Smooth muscle cell of the umbilical artery (primary cell): Measurements from ENCODE around the gene ZPBP2. TPM values are rescaled to one million over a fixed set of nuclear protein-coding genes. Genes with fewer than 3 reads are reported as not detected.

ENCODE experiments used
- total RNA-seq: library from RNA; depleted of rRNA; stranded (reverse); fragments of >200 nt; gene quantifications from 2 replicates; pipeline ENCODE4 v1.2.3, GENCODE V29; 2014

The ZPBP2 gene, protein sequence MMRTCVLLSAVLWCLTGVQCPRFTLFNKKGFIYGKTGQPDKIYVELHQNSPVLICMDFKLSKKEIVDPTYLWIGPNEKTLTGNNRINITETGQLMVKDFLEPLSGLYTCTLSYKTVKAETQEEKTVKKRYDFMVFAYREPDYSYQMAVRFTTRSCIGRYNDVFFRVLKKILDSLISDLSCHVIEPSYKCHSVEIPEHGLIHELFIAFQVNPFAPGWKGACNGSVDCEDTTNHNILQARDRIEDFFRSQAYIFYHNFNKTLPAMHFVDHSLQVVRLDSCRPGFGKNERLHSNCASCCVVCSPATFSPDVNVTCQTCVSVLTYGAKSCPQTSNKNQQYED
- not detected in 2 replicates for total RNA-seq

DNA sequence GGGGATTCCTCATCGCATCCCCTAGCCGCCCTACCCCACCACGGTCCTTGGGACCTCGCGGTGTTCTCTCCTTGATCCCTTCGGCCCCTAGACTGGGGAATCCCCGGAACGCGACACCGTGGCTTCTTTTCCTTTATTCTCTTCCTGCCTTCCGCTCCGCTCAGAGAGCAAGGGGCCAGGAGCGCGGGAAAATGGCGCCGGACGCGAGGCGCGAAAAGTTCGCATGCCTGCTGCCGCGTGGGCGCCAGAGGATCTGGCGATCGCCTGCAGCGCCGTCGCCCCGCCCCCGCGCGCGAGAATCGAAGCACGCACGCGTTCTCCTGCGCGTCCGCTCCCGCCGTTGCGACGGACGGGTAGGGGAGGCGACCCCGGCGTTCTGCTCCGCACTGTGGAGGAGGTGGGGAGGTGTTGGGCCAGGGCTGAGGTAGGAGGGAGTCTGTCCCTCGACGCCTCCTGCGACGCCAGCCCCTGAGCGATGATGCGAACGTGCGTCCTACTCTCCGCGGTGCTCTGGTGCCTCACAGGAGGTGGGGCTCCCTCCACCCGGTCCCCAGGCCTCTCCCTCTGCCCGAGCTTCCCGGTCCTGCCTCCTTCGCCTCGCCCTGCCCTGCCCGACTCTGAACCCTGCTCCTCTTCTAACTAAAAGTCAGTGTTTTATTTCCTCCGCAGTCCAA lies at the start of gene ZPBP2:
ZPBP2 (plus strand) TSS at position 323 of the 674 bp plus-strand sequence; CDS start at position 476, 153 bp downstream.

DNA sequence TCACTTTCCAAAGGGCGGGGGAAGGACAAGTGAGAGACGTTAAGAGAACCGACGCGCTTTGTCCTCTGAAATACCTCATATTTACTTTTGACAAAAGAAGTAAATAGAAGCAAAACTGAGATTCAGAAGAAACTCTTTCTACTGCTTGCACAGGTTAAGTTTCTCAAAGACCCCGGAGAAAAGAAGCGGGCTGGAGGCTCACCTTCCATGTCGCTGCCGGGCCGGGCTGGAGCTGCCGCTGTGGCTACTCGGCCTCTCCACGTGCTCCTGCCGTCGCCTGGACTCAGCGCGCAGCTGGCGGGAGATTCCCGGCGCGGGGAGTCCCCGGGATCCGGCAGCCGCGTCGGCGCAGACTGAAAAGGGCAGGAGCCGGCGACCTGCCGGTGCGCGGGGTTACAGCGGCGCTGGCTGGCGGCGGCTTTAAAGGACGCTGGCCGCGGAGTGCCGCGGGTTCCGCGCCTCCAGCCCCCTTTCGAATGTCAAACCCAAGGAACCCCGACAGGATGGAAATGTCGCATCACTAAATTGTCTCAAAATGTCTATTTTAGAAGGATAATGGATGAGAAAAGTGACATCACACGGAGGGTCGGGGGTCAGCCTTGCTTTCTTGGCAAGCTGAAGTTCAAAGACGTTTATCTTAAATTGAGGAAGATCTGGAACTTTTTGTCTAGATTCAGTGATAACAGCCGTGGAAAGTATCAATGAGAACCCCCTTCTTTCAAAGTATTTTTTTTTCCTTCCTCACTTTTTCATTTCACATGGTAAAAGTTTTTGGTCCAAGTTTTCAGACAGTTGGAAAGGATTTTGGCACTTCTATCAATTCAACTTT lies 3.9 kb upstream of the ZPBP2 start, which contains the start of gene IKZF3:
IKZF3 (minus strand) TSS at position 395 of the 829 bp plus-strand sequence; CDS start at position 209, 186 bp downstream.

Other genes starting within 250 kb of the ZPBP2 start
- gene PPP1R1B, start 241.2 kb upstream of the ZPBP2 start, total RNA-seq, result not detected in 2 replicates
- gene STARD3, start 231.1 kb upstream of the ZPBP2 start, total RNA-seq, result 27.0 and 34.9 TPM in 2 replicates
- 0.30 and 0.60 TPM in 2 replicates for gene TCAP, start 202.9 kb upstream of the ZPBP2 start, total RNA-seq
- not detected in 2 replicates for gene PNMT, start 199.7 kb upstream of the ZPBP2 start, total RNA-seq
- gene PGAP3, start 180.1 kb upstream of the ZPBP2 start, total RNA-seq, result 6.9 and 11.0 TPM in 2 replicates
- gene ERBB2, start 168.1 kb upstream of the ZPBP2 start, total RNA-seq, result 37.4 and 48.8 TPM in 2 replicates
- 16.2 and 20.8 TPM in 2 replicates for gene MIEN1, start 137.7 kb upstream of the ZPBP2 start, total RNA-seq
- gene GRB7, start 130.3 kb upstream of the ZPBP2 start, total RNA-seq, result not detected in 2 replicates
- not detected in 2 replicates for gene IKZF3, start 3.9 kb upstream of the ZPBP2 start, total RNA-seq
- gene GSDMB, start 50.4 kb downstream of the ZPBP2 start, total RNA-seq, result 12.5 and 16.2 TPM in 2 replicates
- 68.2 and 94.4 TPM in 2 replicates for gene ORMDL3, start 59.4 kb downstream of the ZPBP2 start, total RNA-seq
- not detected in 2 replicates for gene LRRC3C, start 59.5 kb downstream of the ZPBP2 start, total RNA-seq
- not detected in 2 replicates for gene GSDMA, start 94.8 kb downstream of the ZPBP2 start, total RNA-seq
- gene PSMD3, start 112.6 kb downstream of the ZPBP2 start, total RNA-seq, result 99.8 and 128 TPM in 2 replicates
- gene CSF3, start 147.2 kb downstream of the ZPBP2 start, total RNA-seq, result 2.3 and 3.9 TPM in 2 replicates
- 38.6 and 53.1 TPM in 2 replicates for gene MED24, start 186.2 kb downstream of the ZPBP2 start, total RNA-seq
- gene THRA, start 194.8 kb downstream of the ZPBP2 start, total RNA-seq, result 29.4 and 34.6 TPM in 2 replicates
- gene NR1D1, start 232.4 kb downstream of the ZPBP2 start, total RNA-seq, result 0.89 and 1.7 TPM in 2 replicates